HEK293 (cell line): ENCODE results near the gene IGFBP5.

ENCODE experiments used
- TRIM28 ChIP-seq: IDR thresholded peaks from 2 replicates; pipeline ENCODE4 v1.6.1; 2011; ENCODE audit warnings: low read length, control low read depth, borderline replicate concordance
- ZBTB7A ChIP-seq: fragments of 450-650 bp; formaldehyde crosslinking; IDR thresholded peaks from 2 replicates; pipeline ENCODE4 v1.5.1; 2016; ENCODE audit warnings: low read depth, missing biosample characterization, missing genetic modification characterization
- ZBTB8A ChIP-seq: fragments of 450-650 bp; formaldehyde crosslinking; IDR thresholded peaks from 2 replicates; pipeline ENCODE4 v1.5.1; 2016; ENCODE audit warnings: missing biosample characterization, missing genetic modification characterization
- ZNF121 ChIP-seq: fragments of 450-650 bp; formaldehyde crosslinking; IDR thresholded peaks from 2 replicates; pipeline ENCODE4 v1.5.1; 2016; ENCODE audit warnings: missing biosample characterization, missing genetic modification characterization
- ZNF654 ChIP-seq: fragments of 450-650 bp; formaldehyde crosslinking; IDR thresholded peaks from 2 replicates; pipeline ENCODE4 v1.5.1; 2016; ENCODE audit warnings: low read depth, missing biosample characterization, missing genetic modification characterization
- TF ChIP-seq, protein P1 (sequence below): fragments of 450-650 bp; formaldehyde crosslinking; IDR thresholded peaks from 2 replicates; pipeline ENCODE4 v1.5.1; 2016; ENCODE audit warnings: missing biosample characterization, missing genetic modification characterization
- TF ChIP-seq, protein P2 (sequence below): fragments of 450-650 bp; formaldehyde crosslinking; IDR thresholded peaks from 2 replicates; pipeline ENCODE4 v1.5.1; 2016; ENCODE audit warnings: missing biosample characterization, missing genetic modification characterization
- TF ChIP-seq, protein P3 (sequence below): fragments of 450-650 bp; formaldehyde crosslinking; IDR thresholded peaks from 2 replicates; pipeline ENCODE4 v1.5.1; 2016; ENCODE audit warnings: missing biosample characterization, missing genetic modification characterization
- TF ChIP-seq, protein P4 (sequence below): fragments of 450-650 bp; formaldehyde crosslinking; IDR thresholded peaks from 2 replicates; pipeline ENCODE4 v1.5.1; 2016; ENCODE audit warnings: missing biosample characterization, missing genetic modification characterization, borderline replicate concordance

DNA sequence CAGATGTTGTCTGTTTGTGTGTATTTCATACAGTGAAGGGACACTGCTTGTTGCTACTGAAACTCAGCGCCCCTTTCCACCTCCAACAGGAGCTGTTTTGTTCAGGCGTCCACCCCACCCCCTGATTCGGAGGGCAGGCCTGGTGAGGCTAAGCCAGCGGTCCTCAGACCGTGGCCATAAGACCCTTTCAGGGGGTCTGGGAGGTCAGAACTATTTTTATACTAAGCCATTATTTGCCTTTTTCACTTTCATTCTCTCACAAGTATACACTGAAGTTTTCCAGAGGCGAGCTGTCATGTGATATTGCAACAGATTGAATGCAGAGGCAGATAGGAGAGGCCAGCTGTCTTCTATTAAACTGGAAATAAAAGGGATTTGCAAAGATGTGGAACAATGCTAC, 39.7 kb upstream of the IGFBP5 start:
- TF ChIP-seq, protein P1, sequence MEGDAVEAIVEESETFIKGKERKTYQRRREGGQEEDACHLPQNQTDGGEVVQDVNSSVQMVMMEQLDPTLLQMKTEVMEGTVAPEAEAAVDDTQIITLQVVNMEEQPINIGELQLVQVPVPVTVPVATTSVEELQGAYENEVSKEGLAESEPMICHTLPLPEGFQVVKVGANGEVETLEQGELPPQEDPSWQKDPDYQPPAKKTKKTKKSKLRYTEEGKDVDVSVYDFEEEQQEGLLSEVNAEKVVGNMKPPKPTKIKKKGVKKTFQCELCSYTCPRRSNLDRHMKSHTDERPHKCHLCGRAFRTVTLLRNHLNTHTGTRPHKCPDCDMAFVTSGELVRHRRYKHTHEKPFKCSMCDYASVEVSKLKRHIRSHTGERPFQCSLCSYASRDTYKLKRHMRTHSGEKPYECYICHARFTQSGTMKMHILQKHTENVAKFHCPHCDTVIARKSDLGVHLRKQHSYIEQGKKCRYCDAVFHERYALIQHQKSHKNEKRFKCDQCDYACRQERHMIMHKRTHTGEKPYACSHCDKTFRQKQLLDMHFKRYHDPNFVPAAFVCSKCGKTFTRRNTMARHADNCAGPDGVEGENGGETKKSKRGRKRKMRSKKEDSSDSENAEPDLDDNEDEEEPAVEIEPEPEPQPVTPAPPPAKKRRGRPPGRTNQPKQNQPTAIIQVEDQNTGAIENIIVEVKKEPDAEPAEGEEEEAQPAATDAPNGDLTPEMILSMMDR = no peak
- TF ChIP-seq ZNF654 (no peak), TRIM28 (no peak), ZBTB7A (tag by site-specific recombination) (no peak), ZNF121 (tag by site-specific recombination) (no peak), ZBTB8A (tag by site-specific recombination) (no peak)
- TF ChIP-seq, protein P2, sequence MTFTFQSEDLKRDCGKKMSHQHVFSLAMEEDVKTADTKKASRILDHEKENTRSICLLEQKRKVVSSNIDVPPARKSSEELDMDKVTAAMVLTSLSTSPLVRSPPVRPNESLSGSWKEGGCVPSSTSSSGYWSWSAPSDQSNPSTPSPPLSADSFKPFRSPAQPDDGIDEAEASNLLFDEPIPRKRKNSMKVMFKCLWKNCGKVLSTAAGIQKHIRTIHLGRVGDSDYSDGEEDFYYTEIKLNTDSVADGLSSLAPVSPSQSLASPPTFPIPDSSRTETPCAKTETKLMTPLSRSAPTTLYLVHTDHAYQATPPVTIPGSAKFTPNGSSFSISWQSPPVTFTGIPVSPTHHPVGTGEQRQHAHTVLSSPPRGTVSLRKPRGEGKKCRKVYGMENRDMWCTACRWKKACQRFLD (tag by site-specific recombination) = no peak
- TF ChIP-seq, protein P3, sequence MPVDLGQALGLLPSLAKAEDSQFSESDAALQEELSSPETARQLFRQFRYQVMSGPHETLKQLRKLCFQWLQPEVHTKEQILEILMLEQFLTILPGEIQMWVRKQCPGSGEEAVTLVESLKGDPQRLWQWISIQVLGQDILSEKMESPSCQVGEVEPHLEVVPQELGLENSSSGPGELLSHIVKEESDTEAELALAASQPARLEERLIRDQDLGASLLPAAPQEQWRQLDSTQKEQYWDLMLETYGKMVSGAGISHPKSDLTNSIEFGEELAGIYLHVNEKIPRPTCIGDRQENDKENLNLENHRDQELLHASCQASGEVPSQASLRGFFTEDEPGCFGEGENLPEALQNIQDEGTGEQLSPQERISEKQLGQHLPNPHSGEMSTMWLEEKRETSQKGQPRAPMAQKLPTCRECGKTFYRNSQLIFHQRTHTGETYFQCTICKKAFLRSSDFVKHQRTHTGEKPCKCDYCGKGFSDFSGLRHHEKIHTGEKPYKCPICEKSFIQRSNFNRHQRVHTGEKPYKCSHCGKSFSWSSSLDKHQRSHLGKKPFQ (tag by site-specific recombination) = no peak
- TF ChIP-seq, protein P4, sequence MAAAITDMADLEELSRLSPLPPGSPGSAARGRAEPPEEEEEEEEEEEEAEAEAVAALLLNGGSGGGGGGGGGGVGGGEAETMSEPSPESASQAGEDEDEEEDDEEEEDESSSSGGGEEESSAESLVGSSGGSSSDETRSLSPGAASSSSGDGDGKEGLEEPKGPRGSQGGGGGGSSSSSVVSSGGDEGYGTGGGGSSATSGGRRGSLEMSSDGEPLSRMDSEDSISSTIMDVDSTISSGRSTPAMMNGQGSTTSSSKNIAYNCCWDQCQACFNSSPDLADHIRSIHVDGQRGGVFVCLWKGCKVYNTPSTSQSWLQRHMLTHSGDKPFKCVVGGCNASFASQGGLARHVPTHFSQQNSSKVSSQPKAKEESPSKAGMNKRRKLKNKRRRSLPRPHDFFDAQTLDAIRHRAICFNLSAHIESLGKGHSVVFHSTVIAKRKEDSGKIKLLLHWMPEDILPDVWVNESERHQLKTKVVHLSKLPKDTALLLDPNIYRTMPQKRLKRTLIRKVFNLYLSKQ (tag by site-specific recombination) = no peak
